GM23248 (cell line): Measurements from ENCODE around the gene SH3RF3.

Experiments
- EZH2 ChIP-seq: fragments of 200-600 bp; sonication (generic); IDR thresholded peaks from 2 replicates; pipeline ENCODE4 v1.6.1; 2018; ENCODE audit warnings: antibody characterized with exemption, mild to moderate bottlenecking; ENCODE audit not compliant: insufficient read depth, poor library complexity, severe bottlenecking
- EZH2phosphoT487 ChIP-seq: fragments of 200-600 bp; sonication (generic); IDR thresholded peaks from 2 replicates; pipeline ENCODE4 v1.6.1; 2018; ENCODE audit warnings: antibody characterized with exemption, moderate library complexity, mild to moderate bottlenecking, low read depth; ENCODE audit not compliant: insufficient read depth

- TF ChIP-seq EZH2 (no peak), EZH2phosphoT487 (no peak)
Observed at GRCh38 chr2:109288544-109289368, 159.8 kb downstream of the SH3RF3 start.
